Esophagus muscularis mucosa (tissue), 4 donors: ENCODE data around the gene GPR153.

Experiments used
- CTCF ChIP-seq, 3 experiments: fragments of 200-600 bp in 2 of 3; fragments of 450-650 bp in 1 of 3; sonication (generic) in 2 of 3; IDR thresholded peaks; one replicate each; pipeline ENCODE4 v1.5.1; 2017 to 2019; ENCODE audit warnings: antibody characterized with exemption in 3 of 3, mild to moderate bottlenecking in 2 of 3, moderate library complexity in 1 of 3
- EP300 ChIP-seq: sonication (generic); formaldehyde crosslinking; IDR thresholded peaks from one replicate; pipeline ENCODE4 v1.6.1; 2017; ENCODE audit warnings: antibody characterized with exemption
- POLR2A ChIP-seq: fragments of 450-650 bp; IDR thresholded peaks from one replicate; pipeline ENCODE4 v1.6.1; 2017; ENCODE audit warnings: antibody characterized with exemption, moderate library complexity, mild to moderate bottlenecking, low read depth
- POLR2AphosphoS5 ChIP-seq, 2 donors: sonication (generic); formaldehyde crosslinking; IDR thresholded peaks; one replicate each; pipeline ENCODE4 v1.6.1; 2017; ENCODE audit warnings: antibody characterized with exemption in 2 of 2

- TF ChIP-seq POLR2AphosphoS5 (IDR thresholded peaks at IDR 0.05) (peak; percentile 33 to 70), CTCF (IDR thresholded peaks at IDR 0.05) (no peak), POLR2A (no peak), EP300 (no peak)
Measured at GRCh38 chr1:6275826-6276782, 15.2 kb upstream of the GPR153 start.
